NCI-H748 treated with DMSO at 0.1 percent for 48 hours (cell line): ENCODE data around the gene UBE3A.

Source experiments
- DNase-seq: peaks from one replicate; lab custom pipeline; 2025; lab: John Stamatoyannopoulos, UW

The UBE3A gene

GRCh38 chr15:25331860-25332259 is 107.0 kb downstream of the UBE3A start:
- no peak for DNase-seq

DNA sequence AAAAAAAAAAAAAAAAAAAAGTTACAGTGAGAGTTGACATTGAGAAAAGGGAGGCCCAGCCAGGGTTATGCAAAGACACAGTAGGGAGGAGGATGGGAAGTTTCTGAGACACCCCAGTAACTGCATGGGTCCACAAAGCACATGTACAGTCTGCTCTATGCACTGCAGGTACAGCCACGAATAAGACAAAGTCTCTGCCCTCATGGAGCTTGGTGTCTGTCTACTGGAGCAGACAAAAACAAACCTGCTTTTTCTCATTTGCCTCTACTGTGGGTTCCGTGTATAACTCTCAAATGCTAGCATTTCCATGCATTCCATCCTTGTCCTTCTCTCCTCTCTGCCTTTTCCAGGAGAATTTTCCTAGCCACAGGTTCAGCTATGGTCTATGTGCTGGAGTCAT is 107.4 kb downstream of the UBE3A start:
- no peak for DNase-seq

GRCh38 chr15:25329696-25330095 is 109.1 kb downstream of the UBE3A start:
- DNase-seq, result no peak

DNA sequence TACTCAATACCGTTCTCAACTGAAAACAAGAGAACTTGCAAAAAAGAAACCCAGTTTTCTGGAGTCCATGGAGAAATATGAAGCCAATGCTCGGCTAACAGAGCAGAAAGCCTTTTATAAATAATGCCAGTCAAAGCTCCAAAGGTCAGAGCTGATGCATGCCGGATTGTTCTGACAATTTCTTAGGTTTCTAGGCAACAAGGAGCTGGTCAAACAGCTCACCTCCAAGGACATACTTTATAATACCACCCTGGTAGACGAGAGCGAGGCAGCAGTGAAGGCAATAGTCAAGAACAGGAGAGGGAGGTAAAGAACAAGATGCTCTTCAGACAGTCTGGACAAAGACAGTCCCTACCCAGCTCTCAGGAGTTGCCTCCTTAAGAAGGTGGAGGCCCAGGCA is 111.1 kb downstream of the UBE3A start:
- DNase-seq, result no peak

- DNase-seq, result no peak
These were observed 113.6 kb downstream of the UBE3A start for GRCh38 chr15:25325187-25325586.

DNA sequence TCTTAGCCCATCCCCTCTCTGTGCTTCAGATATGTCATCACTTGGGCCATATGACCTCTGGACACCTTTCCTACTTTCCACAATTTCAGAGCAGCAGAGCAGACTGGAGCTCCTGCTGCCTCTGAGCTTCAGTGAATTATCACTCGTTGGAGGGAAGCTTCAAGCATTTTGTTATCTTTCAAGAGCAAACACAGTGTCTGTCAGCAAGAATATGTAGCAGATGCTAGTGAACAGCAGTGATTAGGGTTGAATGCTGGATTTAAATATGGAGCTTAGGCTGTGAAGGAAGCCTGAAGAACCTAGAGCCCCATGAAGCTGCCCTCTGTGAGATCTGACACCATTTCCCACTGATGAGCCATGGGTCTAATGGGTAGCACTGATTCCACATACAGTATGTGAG is 115.4 kb downstream of the UBE3A start:
- DNase-seq, result no peak

GRCh38 chr15:25287823-25288222 is 151.0 kb downstream of the UBE3A start:
- DNase-seq, result no peak
